B cell (primary cell): ENCODE measurements around the gene SYT4.

Source experiments
- EZH2 ChIP-seq: IDR thresholded peaks from 2 replicates; pipeline ENCODE4 v1.6.1; 2012; ENCODE audit warnings: borderline replicate concordance, low read depth, mild to moderate bottlenecking, moderate library complexity, low read length; ENCODE audit not compliant: insufficient read depth, poor library complexity, severe bottlenecking
- TF ChIP-seq, protein P1 (sequence below): fragments of 200-600 bp; IDR thresholded peaks from one replicate; pipeline ENCODE4 v1.8.0; 2022; ENCODE audit warnings: antibody characterized with exemption, mild to moderate bottlenecking

DNA sequence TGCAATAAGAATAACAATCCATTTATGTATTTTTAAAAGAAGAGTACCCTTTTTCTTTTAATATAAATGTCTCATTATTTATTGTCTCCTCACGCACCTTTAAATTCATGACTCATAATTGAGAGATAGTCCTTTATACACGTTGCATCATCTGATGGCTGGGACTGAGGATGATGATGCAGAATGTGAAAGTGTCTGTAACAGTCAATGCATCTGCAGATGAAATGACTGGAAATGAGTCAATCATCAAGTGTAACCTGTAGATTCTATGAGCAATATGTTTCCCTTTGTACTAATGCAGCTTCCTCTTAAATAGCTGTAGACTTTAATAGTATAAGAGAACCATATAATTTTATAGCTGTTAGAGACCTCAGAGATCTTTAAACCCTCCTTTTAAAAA lies 26.1 kb upstream of the SYT4 start:
- TF ChIP-seq, protein P1, sequence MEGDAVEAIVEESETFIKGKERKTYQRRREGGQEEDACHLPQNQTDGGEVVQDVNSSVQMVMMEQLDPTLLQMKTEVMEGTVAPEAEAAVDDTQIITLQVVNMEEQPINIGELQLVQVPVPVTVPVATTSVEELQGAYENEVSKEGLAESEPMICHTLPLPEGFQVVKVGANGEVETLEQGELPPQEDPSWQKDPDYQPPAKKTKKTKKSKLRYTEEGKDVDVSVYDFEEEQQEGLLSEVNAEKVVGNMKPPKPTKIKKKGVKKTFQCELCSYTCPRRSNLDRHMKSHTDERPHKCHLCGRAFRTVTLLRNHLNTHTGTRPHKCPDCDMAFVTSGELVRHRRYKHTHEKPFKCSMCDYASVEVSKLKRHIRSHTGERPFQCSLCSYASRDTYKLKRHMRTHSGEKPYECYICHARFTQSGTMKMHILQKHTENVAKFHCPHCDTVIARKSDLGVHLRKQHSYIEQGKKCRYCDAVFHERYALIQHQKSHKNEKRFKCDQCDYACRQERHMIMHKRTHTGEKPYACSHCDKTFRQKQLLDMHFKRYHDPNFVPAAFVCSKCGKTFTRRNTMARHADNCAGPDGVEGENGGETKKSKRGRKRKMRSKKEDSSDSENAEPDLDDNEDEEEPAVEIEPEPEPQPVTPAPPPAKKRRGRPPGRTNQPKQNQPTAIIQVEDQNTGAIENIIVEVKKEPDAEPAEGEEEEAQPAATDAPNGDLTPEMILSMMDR = no peak
- no peak for TF ChIP-seq EZH2
